ENCODE measurements around the gene U2AF2.

- TF ChIP-seq TAF1 (IDR thresholded peaks at IDR 0.05; ENCODE audit: low read depth, low read length), result no peak
- TF ChIP-seq MAFK (IDR thresholded peaks at IDR 0.05; ENCODE audit: low read depth, low read length), result no peak
- TF ChIP-seq SP1 (IDR thresholded peaks at IDR 0.05; ENCODE audit: low read depth, low read length), result no peak
- TF ChIP-seq KDM1A (IDR thresholded peaks at IDR 0.05; ENCODE audit: borderline replicate concordance, low read length), result no peak
Observed at GRCh38 chr19:55696301-55697068, 41.6 kb downstream of the U2AF2 start.

Measured in H1 (cell line).